Brain microvascular endothelial cell (primary cell): ENCODE data around the gene TMEM131.

Source experiments
- DNase-seq: peaks from one replicate; pipeline ENCODE4 v3.0.0-alpha.2; 2020
- H3K27ac ChIP-seq: fragments of 250-450 bp; sonication (Bioruptor Pico); 2 replicates; pipeline ENCODE4 v1.5.1; 2020; ENCODE audit warnings: mild to moderate bottlenecking, moderate library complexity
- H3K27me3 ChIP-seq: fragments of 250-450 bp; sonication (Bioruptor Pico); replicated peaks from 2 replicates; pipeline ENCODE4 v1.5.1; 2020; ENCODE audit warnings: mild to moderate bottlenecking
- H3K36me3 ChIP-seq: fragments of 250-450 bp; sonication (Bioruptor Pico); replicated peaks from 2 replicates; pipeline ENCODE4 v1.5.1; 2020; ENCODE audit warnings: mild to moderate bottlenecking
- H3K4me3 ChIP-seq: 2 replicates; pipeline ENCODE4 v1.5.1; 2011; ENCODE audit warnings: low read depth, mild to moderate bottlenecking, control low read depth, low read length, moderate library complexity
- CTCF ChIP-seq: IDR thresholded peaks from 2 replicates; pipeline ENCODE4 v1.5.1; 2011; ENCODE audit warnings: low read depth, mild to moderate bottlenecking, moderate library complexity, low read length, control low read depth, inconsistent platforms; ENCODE audit errors: missing control alignments
- in situ Hi-C: cut with HindIII; loops from 2 replicates; pipeline ENCODE4 v1.10.0; 2017; ENCODE audit warnings: low sequenced_read_pairs, low pct_ligation_motif_present

TMEM131 gene

GRCh38 chr2:97953853-97954252 is 41.9 kb downstream of the TMEM131 start:
- no peak overlapping the region for H3K4me3 ChIP-seq
- H3K36me3 ChIP-seq, result no peaks in the 10 kb centered on the region
- in situ Hi-C loops, result no loop called here
- TF ChIP-seq CTCF, result no peak
- H3K27me3 ChIP-seq, result no peaks in the 10 kb centered on the region
- no peak for DNase-seq
- H3K27ac ChIP-seq, result no peak overlapping the region

- Histone ChIP-seq H3K36me3 (no peaks in the 10 kb centered on the region), H3K27ac (no peak overlapping the region), H3K27me3 (no peaks in the 10 kb centered on the region), H3K4me3 (no peak overlapping the region)
- DNase-seq, result no peak
- in situ Hi-C loops, result no loop called here
- TF ChIP-seq CTCF, result no peak
Measured at GRCh38 chr2:97952357-97952756, 43.4 kb downstream of the TMEM131 start.

GRCh38 chr2:97951155-97951680 is 44.5 kb downstream of the TMEM131 start:
- no peaks in the 10 kb centered on the region for H3K27me3 ChIP-seq
- H3K36me3 ChIP-seq, result no peaks in the 10 kb centered on the region
- H3K4me3 ChIP-seq, result no peak overlapping the region
- TF ChIP-seq CTCF, result no peak
- in situ Hi-C loops, result no loop called here
- H3K27ac ChIP-seq, result peak overlapping the region; percentile 60
- peak; percentile 16 for DNase-seq

- Histone ChIP-seq H3K27ac (peak overlapping the region; percentile 60), H3K36me3 (no peaks in the 10 kb centered on the region), H3K27me3 (no peaks in the 10 kb centered on the region), H3K4me3 (no peak overlapping the region)
- in situ Hi-C loops, result no loop called here
- no peak for TF ChIP-seq CTCF
- DNase-seq, result peak; percentile 82
Measured at GRCh38 chr2:97950329-97951154, 45.2 kb downstream of the TMEM131 start.

GRCh38 chr2:97948926-97949325 is 46.8 kb downstream of the TMEM131 start:
- in situ Hi-C loops, result no loop called here
- DNase-seq, result no peak
- H3K27me3 ChIP-seq, result no peaks in the 10 kb centered on the region
- H3K4me3 ChIP-seq, result no peak overlapping the region
- H3K27ac ChIP-seq, result no peak overlapping the region
- TF ChIP-seq CTCF, result no peak
- no peaks in the 10 kb centered on the region for H3K36me3 ChIP-seq
